Measurements from ENCODE around the gene AGAP3.

AGAP3 gene

DNA sequence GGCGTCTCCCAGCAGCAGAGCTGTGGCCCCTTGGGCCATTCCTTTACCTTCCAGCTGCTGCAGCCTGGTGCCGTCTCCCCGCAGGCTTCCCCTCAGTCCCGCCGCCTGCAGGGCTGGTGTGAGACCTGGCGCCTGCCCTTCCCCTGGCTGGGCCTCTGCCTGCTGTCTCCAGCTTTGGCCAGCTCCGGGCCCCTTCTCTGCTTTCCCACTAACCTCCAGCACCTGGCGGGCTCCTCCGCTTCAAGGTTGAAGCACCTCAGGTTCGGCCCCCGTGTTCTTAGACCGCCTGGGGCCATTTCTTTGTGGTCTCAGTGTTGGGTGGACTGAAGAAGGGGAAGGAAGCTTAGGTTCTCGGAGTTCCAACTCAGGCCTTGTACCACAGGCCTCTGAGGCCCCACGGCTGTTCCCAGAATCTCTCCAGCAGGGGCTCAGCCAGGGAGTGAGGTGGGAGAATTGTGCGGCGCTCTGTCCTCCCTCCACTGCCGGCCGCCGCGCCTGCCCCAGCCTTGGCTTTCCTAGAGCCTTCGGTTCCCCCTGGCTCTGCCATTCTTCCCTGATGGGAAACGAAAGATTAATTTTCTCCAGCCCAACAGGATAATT, 50.9 kb downstream of the AGAP3 start:
- no peak for DNase-seq

GRCh38 chr7:151137791-151138152, 51.5 kb downstream of the AGAP3 start:
- no peak for DNase-seq

DNA sequence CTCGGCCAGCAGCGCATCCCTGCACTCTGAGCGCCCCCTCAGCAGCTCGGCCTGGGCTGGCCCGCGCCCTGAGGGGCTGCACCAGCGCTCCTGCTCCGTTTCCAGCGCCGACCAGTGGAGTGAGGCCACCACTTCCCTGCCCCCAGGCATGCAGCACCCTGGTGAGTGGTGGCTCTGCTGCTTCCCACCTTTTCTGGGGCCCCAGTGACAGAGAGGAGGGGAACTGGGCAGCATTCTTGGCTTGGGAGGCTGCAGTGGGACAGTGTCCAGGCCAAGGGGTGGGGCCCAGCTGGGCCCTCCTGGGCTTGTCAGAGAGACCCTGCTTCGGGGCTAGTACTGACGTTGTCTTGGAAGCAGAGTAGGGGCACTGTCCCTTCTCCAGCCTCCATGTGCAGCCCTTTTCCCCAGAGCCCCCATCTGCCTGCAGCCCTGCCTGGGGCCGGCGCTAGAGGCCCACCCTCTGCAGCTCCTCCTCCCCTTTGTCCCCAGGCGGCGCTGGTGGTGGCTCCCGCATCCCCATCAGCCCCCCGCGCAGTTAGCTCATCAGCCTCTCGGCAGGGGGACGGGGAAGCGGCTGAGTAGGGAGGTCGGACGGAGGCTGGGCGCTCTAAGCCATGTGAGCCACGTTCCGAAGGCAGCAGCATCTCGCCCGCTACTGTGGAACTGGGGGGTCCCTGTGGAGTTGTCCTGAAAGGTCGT, 52.0 kb downstream of the AGAP3 start:
- DNase-seq, result no peak

DNA sequence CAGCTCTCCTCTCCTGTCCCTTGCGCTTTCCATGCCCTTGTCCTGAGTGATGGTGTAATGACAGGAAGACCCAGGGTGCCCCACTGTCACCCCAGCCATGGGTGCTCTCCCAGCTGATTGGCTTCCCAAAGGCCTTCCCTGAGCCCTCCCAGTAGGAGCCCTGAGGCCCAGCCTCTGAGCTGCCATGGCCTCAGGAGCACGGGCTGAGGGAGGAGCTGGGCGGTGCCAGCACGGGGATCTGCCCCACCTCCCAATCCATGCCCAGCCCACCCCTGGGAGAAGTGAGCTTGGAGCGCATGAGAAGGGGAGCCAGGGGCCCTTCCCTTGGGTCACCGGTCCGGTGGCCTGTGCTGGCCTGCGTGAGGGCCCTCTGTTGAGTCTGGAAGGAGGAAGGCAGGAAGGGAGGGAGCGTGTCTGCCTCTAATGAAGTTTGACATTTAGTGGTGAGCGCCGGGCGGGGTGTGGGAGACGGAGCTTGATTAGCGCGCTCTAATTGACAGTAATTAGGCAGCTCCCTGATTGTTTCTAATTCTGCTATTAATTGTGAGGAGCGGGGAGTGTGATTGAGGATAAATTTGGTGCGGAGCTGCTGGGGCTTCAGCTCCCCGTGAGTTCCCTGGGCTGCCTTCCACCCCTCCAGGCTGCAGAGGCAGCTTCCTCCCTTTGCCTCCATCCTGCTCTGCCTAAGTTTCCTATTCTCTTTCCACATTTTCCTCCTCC, 53.0 kb downstream of the AGAP3 start:
- DNase-seq, result no peak

DNA sequence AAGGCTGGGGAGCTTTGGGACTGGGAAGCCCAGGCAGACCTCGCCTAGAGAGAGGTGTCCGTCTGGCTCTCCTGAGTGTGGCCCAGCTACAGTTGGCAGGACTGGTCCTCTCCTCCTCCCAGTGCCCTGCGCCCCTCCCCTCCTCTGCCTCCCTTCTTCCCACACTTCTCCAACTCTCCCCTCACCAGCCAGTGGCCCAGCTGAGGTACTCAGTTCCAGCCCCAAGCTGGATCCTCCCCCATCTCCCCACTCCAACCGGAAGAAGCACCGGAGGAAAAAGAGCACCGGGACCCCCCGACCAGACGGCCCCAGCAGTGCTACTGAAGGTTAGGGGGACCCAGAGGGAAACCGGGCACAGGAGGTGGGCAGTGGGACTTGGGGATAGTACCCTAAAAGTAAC, 53.5 kb downstream of the AGAP3 start:
- no peak for DNase-seq

GRCh38 chr7:151140826-151141225, 54.6 kb downstream of the AGAP3 start:
- DNase-seq, result no peak

DNA sequence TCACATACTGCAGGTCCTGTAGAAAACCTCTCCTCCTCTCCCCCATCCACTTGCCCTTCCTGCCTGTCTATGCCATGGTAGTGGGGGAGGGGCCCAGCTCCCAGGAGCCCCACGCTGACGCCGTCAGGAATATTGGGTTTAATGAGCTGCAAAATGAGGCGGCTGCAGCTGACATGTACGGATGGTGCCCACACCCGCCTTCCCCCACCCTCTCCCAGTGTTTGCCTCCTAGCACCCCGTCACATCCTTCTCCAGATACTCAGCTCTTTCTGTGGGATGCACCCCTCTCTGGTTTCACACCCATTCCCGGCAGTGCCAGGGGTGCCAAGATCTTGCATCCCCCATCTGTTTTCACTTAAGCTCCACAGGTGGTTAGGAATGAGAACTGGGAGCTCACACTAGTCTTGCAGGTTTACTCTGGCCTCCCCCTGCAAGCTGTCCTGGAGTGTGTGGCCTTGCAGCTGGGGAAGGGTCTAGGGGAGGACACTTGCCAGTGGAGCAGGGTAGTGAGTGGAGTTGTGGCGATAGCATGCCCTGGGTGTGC, 55.1 kb downstream of the AGAP3 start:
- no peak for DNase-seq

DNA sequence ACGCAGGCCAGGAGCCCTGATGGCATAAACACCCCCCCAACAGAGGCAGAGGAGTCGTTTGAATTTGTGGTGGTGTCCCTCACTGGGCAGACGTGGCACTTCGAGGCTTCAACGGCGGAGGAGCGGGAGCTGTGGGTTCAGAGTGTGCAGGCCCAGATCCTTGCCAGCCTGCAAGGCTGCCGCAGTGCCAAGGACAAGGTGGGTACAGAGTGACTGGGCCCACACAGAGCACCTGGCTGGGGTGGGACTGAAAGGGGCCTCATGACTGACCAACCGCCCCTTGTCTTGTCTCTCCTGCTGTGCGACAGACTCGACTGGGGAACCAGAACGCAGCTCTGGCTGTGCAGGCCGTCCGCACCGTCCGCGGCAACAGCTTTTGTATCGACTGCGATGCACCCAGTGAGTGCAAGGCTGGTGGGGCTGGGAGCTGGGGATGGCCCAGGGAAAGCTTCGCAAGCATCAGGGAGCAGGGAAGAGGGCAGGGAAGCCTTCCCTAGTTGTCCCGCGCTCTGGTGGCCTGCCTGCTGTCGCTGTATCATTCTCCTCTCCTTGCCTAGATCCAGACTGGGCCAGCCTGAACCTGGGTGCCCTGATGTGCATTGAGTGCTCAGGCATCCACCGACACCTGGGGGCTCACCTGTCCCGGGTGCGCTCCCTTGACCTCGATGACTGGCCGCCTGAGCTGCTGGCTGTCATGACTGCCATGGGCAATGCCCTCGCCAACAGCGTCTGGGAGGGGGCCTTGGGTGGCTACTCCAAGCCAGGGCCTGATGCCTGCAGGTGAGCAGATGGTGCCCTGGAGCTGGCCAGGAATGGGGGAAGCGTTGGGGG, 55.8 kb downstream of the AGAP3 start:
- no peak for DNase-seq

GRCh38 chr7:151142686-151143040, 56.4 kb downstream of the AGAP3 start:
- no peak for DNase-seq

GRCh38 chr7:151143261-151144015, 57.2 kb downstream of the AGAP3 start:
- no peak for DNase-seq

- DNase-seq, result no peak
Observed at GRCh38 chr7:151144387-151144786, 58.1 kb downstream of the AGAP3 start.

DNA sequence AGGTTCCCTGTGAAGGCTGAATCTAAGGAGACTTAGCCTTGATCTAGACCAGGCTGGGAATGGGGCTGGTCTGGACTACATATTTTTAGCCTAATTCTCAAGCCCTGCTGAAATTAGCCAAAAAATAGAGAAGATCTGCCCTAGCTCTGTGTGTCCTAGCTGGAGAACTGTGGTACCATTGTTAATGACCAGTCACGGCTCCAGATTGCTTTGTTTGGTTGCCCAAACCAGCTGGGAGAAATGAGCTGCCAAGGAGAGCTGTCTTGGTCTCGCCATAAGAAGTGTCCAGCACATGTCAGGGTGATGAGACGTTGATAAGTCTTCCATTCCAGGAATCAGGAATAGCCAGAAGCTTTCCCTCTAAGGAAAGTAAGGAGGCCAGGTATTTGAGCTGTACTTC, 60.5 kb downstream of the AGAP3 start:
- no peak for DNase-seq

- DNase-seq, result no peak
Observed at GRCh38 chr7:151148319-151149259, 62.3 kb downstream of the AGAP3 start.

DNA sequence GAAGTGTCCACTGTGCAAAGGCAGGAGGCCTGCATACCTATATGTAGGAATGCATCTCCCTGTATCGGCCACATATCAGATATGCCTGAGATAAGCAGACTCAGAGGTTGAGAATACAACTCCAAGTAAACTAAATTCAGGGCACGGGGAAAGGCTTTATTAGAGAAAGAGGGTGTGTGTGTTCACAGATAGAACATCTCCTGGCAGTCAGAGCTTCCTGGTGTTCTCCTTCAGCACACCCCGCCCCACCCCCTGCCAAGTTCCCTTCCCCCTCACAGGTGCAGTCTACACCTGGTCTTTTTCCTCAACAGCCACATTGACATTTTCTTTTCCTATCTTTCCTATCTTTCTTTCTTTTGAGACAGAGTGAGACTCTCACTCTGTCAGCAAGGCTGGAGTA, 64.1 kb downstream of the AGAP3 start:
- no peak for DNase-seq

- DNase-seq, result no peak
Observed at GRCh38 chr7:151152643-151153513, 66.6 kb downstream of the AGAP3 start.

DNA sequence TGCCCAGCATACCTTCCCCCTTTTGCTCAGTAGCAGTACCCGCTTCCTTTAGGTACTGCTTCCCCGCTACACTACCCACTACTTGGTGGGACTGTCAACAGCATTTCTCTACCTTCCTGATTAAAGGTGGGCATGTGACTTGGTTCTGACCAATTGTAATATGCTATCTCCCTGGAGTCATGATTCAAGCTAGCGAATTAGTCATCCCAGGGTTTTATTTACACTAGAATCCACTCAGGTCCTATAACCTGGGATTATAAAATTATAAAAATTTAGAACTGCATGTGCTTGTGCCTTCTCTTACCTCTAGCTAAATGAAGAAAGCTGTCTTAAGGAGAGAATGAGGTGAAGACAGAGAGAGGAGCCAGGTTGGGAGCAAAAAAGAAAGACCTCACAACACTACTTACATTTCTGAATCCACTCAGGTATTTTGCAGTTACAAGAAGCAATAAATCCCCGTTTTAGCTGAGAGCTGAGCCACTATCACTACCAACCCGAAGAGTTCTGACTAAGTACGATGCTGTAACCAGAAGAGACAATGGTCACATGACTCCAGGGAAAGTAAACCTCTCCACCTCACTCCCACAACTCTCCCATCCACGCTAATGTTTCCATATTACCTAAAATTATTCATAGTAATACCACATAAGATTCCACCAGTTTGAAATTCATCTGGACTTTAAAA, 71.5 kb downstream of the AGAP3 start:
- DNase-seq, result no peak

- no peak for DNase-seq
Observed at GRCh38 chr7:151161757-151162156, 75.5 kb downstream of the AGAP3 start.

DNA sequence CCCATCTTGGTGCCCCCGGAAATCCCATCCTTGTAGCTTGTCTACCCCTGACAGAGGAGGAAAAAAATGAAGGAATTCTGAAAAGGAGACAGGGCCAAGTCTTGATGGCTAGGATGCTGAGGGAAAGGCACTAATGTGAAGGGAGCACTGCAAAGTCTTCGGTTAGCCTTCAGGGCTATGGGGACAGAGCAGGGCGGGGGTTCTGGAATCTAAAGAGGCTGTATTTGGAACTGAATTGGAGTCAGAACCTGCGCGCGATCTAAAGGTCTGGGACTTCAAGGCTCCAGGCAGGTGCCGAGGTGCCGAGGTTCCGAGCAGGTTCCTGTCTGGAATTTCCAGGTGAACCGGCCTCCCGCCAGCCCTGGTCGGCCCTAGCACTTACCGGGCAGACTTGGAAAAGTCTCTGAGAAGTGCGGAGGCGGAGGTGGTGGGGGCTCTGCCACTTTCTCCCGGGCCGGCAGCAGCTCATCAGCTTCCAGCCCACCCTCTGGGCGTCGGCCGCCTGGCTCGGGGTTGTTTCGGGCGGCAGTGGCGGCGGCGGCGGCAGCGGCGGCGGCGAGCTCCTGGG, 80.4 kb downstream of the AGAP3 start:
- no peak for DNase-seq

Data from activated gamma-delta T cell (primary cell).